HepG2 (cell line): ENCODE measurements around the gene SIK3. TPM values are rescaled to one million over a fixed set of nuclear protein-coding genes. Genes with fewer than 3 reads are reported as not detected.

Experiments used
- CREBL2 ChIP-seq: sonication (generic); formaldehyde crosslinking; IDR thresholded peaks from 2 replicates; pipeline ENCODE4 v1.8.1; 2023; ENCODE audit warnings: missing genetic modification reagents, mild to moderate bottlenecking, borderline replicate concordance
- E2F5 ChIP-seq: sonication (generic); formaldehyde crosslinking; conservative IDR thresholded peaks from 2 replicates; pipeline ENCODE4 v1.4.0; 2020; ENCODE audit warnings: missing genetic modification reagents
- EEA1 ChIP-seq: sonication (generic); formaldehyde crosslinking; IDR thresholded peaks from 2 replicates; pipeline ENCODE4 v1.5.1; 2020; ENCODE audit warnings: mild to moderate bottlenecking, missing genetic modification reagents, borderline replicate concordance
- GPN1 ChIP-seq: sonication (generic); formaldehyde crosslinking; IDR thresholded peaks from 2 replicates; pipeline ENCODE4 v1.5.1; 2020; ENCODE audit warnings: missing genetic modification reagents, borderline replicate concordance
- HNF1B ChIP-seq: sonication (generic); formaldehyde crosslinking; IDR thresholded peaks from 2 replicates; pipeline ENCODE4 v1.5.1; 2020; ENCODE audit warnings: mild to moderate bottlenecking, moderate library complexity, missing genetic modification reagents
- HOMEZ ChIP-seq: IDR thresholded peaks from 2 replicates; pipeline ENCODE4 v1.6.1; 2016; ENCODE audit warnings: low read depth
- KLF6 ChIP-seq: IDR thresholded peaks from 2 replicates; pipeline ENCODE4 v1.8.0; 2016; ENCODE audit warnings: missing biosample characterization, missing genetic modification reagents
- MAZ ChIP-seq, 2 experiments: sonication (generic) in 1 of 2; formaldehyde crosslinking in 1 of 2; IDR thresholded peaks; 2 replicates each; pipeline versions ENCODE4 v1.5.0 to v1.6.1; 2012 to 2020; ENCODE audit warnings: low read depth in 2 of 2, mild to moderate bottlenecking in 2 of 2, borderline replicate concordance in 1 of 2, improper control_type of control experiment in 1 of 2, low read length in 1 of 2, missing genetic modification reagents in 1 of 2, moderate library complexity in 1 of 2
- MTF1 ChIP-seq: sonication (generic); formaldehyde crosslinking; IDR thresholded peaks from 2 replicates; pipeline ENCODE4 v1.5.0; 2020; ENCODE audit warnings: missing genetic modification reagents
- NFE2 ChIP-seq: sonication (generic); formaldehyde crosslinking; IDR thresholded peaks from 2 replicates; pipeline ENCODE4 v1.4.0; 2020; ENCODE audit warnings: missing genetic modification reagents
- NR2F2 ChIP-seq: IDR thresholded peaks from 2 replicates; pipeline ENCODE4 v1.6.1; 2012; ENCODE audit warnings: low read depth, inconsistent platforms, borderline replicate concordance
- PRMT3 ChIP-seq: sonication (generic); formaldehyde crosslinking; IDR thresholded peaks from 2 replicates; pipeline ENCODE4 v1.8.1; 2022; ENCODE audit warnings: low read depth, mild to moderate bottlenecking, moderate library complexity, missing genetic modification reagents, borderline replicate concordance
- TBX3 ChIP-seq: fragments of 450-650 bp; IDR thresholded peaks from 2 replicates; pipeline ENCODE4 v1.6.1; 2017; ENCODE audit warnings: antibody characterized with exemption, mild to moderate bottlenecking, inconsistent platforms, borderline replicate concordance
- TCF7 ChIP-seq: sonication (generic); IDR thresholded peaks from 2 replicates; pipeline ENCODE4 v1.6.1; 2016; ENCODE audit warnings: antibody characterized with exemption, low read depth
- ZNF451 ChIP-seq: sonication (generic); formaldehyde crosslinking; IDR thresholded peaks from 2 replicates; pipeline ENCODE4 v1.5.0; 2020; ENCODE audit warnings: mild to moderate bottlenecking, missing genetic modification reagents
- ZNF782 ChIP-seq: sonication (generic); formaldehyde crosslinking; IDR thresholded peaks from 2 replicates; pipeline ENCODE4 v1.4.0; 2020; ENCODE audit warnings: missing genetic modification reagents, mild to moderate bottlenecking, borderline replicate concordance
- ZNF816 ChIP-seq: sonication (generic); formaldehyde crosslinking; IDR thresholded peaks from 2 replicates; pipeline ENCODE4 v1.8.0; 2022; ENCODE audit warnings: missing genetic modification reagents, mild to moderate bottlenecking, borderline replicate concordance
- polyA plus RNA-seq, 8 experiments: library from polyadenylated mRNA; depleted of rRNA in 3 of 8; stranded (reverse) in 7 of 8; unstranded in 1 of 8; fragments of >200 nt; fragmentation: Illumina TruSeq in 4 of 8; extraction: Trizol in 4 of 8; gene quantifications; 2 replicates each; pipeline versions ENCODE4 v1.2.1 to v1.2.3, GENCODE V29; 2011 to 2016; ENCODE audit warnings: low read depth in 4 of 8, missing spikeins in 1 of 8, mixed read lengths in 1 of 8; ENCODE audit not compliant: insufficient read depth in 1 of 8
- total RNA-seq, 5 experiments: library from RNA; depleted of rRNA; stranded (reverse); fragments of >200 nt; fragmentation: Illumina TruSeq; extraction: Trizol; gene quantifications; 2 replicates each; pipeline ENCODE4 v1.2.3, GENCODE V29; 2016; ENCODE audit warnings: low read depth in 1 of 5
- TF ChIP-seq, protein P1 (sequence below): sonication (generic); formaldehyde crosslinking; IDR thresholded peaks from 2 replicates; pipeline ENCODE4 v1.4.0; 2020; ENCODE audit warnings: missing genetic modification reagents

Gene SIK3
- total and polyA plus RNA-seq, 2 of the 13 experiments (the other 11 are each of a cell fraction or from before 2014, with no cell fraction given), result 5.7 to 9.8 TPM

- TF ChIP-seq HNF1B (CRISPR knock-in tag), result no peak
- TF ChIP-seq MAZ (IDR thresholded peaks at IDR 0.05; ENCODE audit: borderline replicate concordance, low read depth, low read length), result no peak
- no peak for TF ChIP-seq MAZ (CRISPR knock-in tag; IDR thresholded peaks at IDR 0.05; ENCODE audit: low read depth)
- TF ChIP-seq MTF1 (CRISPR knock-in tag), result no peak
- TF ChIP-seq PRMT3, result no peak
- TF ChIP-seq ZNF451 (CRISPR knock-in tag), result no peak
- no peak for TF ChIP-seq GPN1 (CRISPR knock-in tag)
- TF ChIP-seq ZNF782, result no peak
- TF ChIP-seq NFE2, result no peak
- no peak for TF ChIP-seq ZNF816 (CRISPR knock-in tag)
- TF ChIP-seq TBX3, result peak; percentile 88; the same call in 1 of the 2 replicates
- TF ChIP-seq E2F5 (CRISPR knock-in tag), result no peak
- peak; percentile 84 for TF ChIP-seq TCF7
- no peak for TF ChIP-seq CREBL2 (CRISPR knock-in tag)
- no peak for TF ChIP-seq KLF6 (CRISPR knock-in tag)
- peak; percentile 45; the same call in 1 of the 2 replicates for TF ChIP-seq NR2F2
- TF ChIP-seq EEA1 (CRISPR knock-in tag), result no peak
- TF ChIP-seq, protein P1, sequence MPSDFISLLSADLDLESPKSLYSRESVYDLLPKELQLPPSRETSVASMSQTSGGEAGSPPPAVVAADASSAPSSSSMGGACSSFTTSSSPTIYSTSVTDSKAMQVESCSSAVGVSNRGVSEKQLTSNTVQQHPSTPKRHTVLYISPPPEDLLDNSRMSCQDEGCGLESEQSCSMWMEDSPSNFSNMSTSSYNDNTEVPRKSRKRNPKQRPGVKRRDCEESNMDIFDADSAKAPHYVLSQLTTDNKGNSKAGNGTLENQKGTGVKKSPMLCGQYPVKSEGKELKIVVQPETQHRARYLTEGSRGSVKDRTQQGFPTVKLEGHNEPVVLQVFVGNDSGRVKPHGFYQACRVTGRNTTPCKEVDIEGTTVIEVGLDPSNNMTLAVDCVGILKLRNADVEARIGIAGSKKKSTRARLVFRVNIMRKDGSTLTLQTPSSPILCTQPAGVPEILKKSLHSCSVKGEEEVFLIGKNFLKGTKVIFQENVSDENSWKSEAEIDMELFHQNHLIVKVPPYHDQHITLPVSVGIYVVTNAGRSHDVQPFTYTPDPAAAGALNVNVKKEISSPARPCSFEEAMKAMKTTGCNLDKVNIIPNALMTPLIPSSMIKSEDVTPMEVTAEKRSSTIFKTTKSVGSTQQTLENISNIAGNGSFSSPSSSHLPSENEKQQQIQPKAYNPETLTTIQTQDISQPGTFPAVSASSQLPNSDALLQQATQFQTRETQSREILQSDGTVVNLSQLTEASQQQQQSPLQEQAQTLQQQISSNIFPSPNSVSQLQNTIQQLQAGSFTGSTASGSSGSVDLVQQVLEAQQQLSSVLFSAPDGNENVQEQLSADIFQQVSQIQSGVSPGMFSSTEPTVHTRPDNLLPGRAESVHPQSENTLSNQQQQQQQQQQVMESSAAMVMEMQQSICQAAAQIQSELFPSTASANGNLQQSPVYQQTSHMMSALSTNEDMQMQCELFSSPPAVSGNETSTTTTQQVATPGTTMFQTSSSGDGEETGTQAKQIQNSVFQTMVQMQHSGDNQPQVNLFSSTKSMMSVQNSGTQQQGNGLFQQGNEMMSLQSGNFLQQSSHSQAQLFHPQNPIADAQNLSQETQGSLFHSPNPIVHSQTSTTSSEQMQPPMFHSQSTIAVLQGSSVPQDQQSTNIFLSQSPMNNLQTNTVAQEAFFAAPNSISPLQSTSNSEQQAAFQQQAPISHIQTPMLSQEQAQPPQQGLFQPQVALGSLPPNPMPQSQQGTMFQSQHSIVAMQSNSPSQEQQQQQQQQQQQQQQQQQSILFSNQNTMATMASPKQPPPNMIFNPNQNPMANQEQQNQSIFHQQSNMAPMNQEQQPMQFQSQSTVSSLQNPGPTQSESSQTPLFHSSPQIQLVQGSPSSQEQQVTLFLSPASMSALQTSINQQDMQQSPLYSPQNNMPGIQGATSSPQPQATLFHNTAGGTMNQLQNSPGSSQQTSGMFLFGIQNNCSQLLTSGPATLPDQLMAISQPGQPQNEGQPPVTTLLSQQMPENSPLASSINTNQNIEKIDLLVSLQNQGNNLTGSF (CRISPR knock-in tag), result no peak
- TF ChIP-seq HOMEZ, result 0 out of 2 replicates have a peak, but pooled peaks have one; percentile 44
Observed at GRCh38 chr11:117095284-117096161, 2.7 kb downstream of the SIK3 start (continued).
